CD4-positive, alpha-beta T cell treated with Interleukin-6 for 4 hours (primary cell): ENCODE results near the gene SLC25A21.
"Not testable (repeated sequence)": the region's sequence is repeated elsewhere in the genome, so short reads cannot be mapped to it uniquely, and the experiment has no call there.

Experiments
- DNase-seq: peaks from one replicate; pipeline ENCODE4 v3.0.0-alpha.2; 2020; ENCODE audit warnings: mixed read lengths

SLC25A21 gene

DNA sequence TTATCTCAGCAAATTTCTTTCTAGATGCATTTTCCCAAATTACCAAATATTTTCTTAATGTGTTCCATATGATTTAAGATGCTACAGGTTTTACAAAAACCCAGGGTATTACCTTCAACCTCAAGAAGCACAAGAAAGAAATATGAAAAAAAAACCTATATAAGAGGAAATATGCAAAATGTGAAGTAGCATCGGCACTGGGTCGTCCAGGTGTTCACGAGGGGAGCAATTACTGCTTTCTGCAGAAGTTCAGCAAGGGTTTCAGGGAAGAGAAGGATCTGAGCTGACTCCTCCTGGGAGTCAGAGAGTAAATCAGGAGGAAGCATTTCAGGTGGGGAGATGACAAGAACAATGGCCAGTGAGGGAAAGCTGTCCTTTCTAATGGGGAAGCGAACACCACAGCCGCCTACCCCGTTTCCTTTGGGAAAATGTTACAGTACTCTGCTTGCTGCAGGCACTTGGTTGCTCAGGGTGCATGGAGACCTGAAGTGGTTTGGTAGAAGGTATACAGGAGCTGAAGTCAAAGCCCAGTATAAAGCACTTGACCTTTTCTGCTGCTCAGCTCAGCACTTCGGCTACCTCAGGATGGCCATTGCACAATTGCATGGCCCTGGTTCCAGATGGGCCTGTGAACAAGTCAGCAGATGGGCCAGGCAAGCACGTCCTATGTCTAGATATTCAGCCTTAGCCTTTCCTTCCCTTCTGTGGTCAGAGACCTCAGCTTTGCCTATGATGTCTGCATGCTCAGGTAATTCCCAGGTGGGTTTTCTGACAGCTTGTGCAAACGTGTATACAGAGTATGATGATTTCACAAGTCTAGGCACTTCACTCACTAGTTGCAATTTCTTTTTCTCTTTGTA lies 355.1 kb downstream of the SLC25A21 start:
- DNase-seq, result no peak

DNA sequence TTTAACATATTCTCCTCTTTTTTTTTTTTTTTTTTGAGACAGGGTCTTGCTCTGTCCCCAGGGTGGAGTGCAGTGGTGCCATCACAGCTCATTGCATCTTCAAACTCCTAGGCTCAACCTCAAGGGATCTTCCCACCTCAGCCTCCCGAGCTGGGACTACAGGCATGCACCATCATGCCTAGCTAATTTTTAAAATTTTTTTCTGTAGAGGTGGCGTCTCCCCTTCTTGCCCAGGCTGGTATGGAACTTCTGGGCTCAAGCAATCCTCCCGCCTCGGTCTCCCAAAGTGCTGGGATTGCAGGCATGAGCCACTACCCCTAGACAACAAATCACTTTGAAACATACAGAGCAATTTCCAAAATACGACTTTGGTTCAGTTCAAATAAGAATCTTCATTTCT lies 355.9 kb downstream of the SLC25A21 start:
- DNase-seq, result no peak

DNA sequence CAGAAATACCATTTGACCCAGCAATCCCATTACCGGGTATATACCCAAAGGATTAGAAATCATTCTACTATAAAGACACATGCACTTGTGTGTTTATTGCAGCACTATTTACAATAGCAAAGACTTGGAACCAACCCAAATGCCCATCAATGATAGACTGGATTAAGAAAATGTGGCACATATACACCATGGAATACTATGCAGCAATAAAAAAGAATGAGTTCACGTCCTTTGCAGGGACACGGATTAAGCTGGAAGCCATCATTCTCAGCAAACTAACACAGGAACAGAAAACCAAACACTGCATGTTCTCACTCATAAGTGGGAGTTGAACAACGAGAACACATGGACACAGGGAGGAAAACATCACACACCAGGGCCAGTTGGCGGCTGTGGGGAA lies 357.6 kb downstream of the SLC25A21 start:
- DNase-seq, result not testable (repeated sequence)

DNA sequence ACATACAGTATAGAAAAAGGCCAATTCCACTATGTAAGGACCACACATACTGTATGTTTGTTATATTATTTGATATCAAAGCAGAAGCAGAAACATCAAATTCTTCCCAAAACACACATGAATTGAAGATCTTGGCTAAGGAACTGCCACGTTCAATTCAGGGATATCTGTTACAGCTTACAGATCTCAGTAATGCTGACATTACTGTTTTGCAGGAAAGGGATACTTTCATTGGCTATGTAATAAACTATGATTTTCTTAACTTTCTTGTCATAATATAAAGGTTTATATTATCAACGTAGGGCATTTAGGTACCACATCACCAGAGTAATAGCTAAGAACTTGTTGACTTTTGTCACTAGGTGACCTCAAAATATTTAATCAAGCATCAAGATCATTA lies 362.2 kb downstream of the SLC25A21 start:
- DNase-seq, result no peak

DNA sequence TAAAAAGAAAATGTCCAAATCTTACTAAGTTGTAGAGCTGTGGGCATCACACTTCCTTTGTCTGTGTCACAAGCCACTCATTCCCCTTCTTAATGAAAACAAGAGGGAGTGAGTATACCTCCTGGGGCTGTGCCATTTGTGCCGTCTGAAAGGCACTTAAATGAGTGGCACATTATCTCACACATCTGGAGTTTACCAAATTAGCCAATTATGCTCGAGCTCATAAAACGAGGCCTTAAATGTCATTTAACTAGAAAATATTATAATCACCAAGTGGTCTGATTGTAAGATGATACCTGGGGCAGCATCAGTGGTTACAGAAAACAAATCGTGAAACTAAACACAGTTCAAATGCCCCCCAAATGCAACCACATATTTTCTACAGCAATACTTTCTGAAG lies 364.7 kb downstream of the SLC25A21 start:
- DNase-seq, result no peak

DNA sequence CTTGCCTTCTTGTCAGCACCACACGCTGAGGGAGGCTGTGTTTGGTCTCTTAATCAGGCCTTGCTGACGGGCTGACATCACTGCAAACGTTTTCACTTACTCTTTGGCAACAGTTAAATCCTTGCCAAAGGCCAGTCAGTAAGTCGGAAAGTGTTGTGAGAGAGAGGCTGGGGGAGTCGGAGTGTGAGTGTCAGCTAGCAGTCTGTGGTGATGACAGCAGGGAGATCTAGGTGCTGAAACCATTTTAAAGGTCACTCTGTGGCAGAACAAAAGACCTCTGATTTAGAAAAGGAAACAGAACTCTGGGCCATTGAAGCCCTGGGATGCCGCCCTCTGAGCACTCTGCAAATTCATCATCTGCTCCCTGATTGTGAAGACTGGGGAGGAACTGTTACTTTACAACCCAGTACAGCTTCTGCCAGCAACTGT lies 367.3 kb downstream of the SLC25A21 start:
- no peak for DNase-seq

DNA sequence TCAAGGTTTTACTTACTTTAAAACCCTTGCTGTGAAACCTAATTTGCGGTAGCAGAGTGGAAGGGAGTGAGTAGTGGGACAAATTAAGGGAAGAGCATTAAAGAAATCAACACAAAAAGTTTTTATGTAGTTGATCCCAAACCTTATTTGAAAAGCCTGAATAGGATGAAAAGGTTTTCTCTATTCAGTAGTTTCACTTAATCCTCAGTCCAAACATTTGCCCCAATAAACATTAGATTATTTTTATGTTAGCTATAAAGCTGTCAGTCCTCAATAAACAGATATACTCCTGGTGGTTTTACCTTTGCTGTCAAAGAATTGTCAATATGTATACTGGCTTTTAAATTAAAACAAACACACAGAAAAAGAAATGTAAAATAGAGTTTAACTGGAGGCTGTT lies 374.8 kb downstream of the SLC25A21 start:
- no peak for DNase-seq

DNA sequence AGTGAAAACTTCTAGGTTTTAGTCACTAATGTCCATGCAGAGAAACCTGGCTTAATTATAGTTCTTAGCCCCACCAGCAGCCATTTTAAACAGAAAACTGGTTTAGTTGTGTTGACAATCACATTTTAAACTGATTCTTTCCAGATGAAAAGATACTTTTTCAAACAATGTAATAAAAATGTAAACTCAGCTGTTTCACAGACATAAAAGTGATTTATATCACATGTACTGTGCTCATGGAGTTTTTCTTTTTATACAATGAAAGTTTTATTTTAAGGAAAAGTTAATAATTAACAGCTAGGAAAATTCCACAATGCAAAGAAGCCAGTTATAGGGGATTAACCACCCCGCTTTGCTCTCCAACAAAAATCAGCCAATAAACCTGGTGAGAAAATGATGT lies 381.0 kb downstream of the SLC25A21 start:
- no peak for DNase-seq

DNA sequence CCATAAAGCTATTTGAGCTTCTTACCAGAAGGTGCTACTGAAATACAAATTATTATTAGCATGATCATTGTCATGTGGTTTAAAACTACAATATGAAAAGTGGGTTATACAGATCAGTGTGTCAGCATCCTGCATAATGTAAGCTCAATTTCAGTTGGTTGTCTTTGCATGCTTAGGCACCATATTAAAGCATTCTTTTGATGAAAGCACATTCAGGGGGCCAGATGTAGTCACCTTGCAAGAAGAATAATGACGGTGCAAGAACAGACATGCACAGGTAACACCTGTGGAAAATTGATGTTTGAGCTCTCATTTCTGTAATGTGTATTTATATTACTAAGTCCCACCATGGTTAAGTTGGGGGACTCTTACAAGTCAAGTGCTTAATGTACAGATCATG lies 386.9 kb downstream of the SLC25A21 start:
- DNase-seq, result no peak

DNA sequence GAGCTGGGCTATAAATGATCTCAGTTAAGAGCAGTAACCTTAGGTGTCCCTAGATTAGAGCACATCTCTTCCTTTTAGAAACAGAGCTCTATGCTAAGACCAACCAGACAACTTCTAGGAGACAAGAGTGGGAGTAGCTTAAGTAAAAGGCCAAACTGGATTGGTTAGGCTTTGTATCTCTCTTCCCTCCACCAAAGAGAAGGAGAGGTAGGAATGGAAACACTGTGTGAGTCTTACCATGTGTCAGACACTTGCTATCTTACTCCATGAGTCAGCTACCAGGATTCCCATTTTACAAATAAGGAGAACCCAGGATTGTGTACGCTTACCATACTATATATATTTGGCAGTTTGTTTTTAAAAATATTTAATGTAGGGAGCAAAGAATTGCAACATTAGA lies 387.9 kb downstream of the SLC25A21 start:
- DNase-seq, result no peak

DNA sequence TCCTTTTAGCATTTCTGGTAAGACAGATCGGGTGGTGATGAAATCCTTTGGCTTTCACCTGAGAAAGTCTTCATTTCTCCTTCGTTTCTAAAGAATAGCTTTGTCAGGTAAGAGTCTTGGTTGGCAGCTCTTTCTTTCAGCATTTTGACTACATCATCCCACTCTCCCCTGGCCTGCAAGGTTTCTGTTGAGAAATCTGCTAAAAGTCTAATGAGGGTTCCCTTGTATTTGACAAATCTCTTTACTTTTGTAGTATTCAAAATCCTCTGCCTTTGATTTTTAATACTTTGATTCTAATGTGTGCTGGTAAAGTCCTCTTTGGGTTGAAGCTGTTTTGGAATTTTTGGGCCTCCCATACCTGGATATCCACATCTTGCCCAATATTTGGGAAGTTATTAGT lies 390.5 kb downstream of the SLC25A21 start:
- DNase-seq, result no peak

DNA sequence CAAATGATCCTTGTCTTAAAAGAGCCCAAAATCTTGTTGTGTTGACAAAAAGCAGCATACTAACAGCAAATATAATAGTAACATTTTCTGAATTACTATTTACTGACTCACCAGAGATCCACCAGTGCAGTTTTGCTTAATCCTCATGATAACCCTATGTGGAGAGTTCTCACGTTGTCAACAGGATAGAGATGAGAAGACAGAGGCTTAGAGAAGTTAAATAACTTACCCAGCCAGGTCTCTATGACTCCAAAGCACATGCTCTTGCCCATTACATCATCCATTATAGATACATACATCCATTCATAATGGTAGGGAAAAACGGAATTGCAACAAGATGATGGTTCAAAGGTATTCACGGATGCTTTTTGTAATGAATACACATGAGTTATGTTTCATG lies 398.8 kb downstream of the SLC25A21 start:
- DNase-seq, result no peak

DNA sequence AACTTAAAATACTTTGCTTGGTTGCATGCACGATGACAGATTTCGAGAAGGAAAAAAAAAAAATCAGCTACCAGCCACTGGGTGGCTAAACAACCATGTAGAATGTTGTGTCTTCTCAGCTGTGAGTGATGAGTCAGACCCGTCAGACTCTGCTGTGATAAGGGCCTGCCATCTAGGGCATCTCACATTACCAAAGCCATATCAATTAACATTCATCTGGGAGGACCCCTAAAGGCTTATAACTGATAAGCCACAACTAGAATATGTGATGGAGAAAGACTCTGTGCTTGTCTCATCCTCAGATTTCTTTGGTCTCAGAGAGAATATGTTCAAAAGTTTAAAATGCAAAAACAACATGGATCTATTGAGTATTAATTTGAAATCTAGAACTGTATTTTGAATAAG lies 399.3 kb downstream of the SLC25A21 start:
- DNase-seq, result no peak

DNA sequence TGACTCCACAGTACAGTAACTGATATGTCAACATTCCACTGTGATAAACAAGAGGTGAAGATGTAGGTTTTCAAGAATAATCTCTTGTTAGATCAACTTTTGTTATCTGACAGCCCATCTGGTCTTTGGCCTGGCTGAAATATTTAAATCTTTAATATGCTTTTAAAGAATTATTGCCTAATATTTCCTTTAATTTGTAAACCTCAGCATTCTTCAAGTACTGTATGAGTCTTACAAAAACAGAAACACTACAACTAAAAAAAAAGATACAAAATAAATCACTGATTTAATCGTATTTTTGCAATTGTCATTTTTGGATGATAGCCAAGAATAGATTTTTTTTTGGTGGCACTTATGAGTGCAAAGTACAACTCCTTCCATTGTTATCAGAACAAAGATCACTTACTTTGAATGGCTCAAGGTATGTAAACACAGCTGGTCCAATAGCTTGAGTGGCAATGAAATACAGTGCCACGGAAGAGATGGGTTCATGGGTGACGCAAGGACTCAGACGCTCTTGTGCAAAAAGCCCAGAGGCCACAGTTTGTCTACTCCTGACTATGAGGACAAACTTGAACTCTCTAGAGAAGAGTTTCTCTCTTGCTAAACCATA lies 401.3 kb downstream of the SLC25A21 start:
- no peak for DNase-seq

DNA sequence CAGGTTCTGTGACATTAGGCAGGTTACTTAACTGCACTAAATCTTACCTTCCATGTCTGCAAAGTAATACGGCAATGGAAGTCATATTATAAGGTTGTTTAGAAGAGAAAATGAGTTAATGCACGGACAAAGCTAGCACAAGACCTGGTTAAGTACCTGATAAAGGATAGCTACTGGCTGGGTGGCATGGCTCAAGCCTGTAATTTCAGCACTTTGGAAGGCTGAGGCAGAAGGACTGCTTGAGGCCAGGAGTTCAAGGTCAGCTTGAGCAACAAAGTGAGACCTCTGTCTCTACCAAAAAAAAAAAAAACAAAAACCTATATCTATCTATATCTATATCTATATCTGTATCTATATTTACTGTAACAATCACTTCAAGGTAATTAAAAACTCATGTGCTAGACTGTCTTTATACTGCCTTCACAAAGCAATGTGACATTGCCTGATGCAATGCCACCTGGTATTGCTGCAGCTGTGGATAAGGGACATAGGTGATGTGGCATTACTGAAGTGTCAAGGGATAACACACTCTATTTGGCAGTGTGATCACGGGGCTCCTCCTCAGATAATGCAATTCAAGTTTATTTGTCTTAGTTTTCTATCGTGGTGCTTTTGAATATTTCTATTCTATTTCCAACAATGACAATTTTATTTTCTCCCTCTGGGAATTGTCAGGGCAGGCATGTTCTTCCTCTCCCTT lies 403.6 kb downstream of the SLC25A21 start:
- DNase-seq, result no peak

DNA sequence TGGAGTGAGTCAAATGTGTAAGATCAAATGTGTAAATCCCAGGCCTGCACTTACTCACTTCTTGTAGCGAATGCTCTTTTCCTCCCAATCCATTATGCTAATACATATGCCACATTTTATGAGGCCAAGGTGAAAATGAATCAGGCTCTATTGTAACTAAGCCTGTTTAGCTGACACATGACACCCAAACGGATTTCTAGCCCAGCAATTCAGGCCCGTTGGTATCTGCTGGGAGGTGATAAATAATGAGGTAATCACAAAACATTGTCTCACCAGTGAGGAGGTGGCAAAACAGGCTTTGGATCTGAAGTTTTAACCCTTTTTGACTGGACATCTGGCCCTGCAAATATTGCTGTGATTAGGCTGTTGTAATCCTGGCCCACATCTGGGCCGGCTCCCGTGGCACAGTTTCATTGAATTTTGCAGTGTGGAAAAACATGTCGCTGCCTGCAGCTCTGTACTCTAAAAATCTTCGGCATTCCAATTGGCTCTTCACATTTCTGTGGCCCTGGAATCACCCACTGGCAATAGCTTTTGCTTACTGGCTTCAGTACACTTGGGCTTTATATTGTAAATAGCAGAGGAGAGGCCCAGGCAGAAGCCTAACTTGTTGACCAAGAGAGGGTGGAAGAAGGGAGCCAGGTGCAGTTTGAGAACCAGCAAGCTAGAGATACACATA lies 404.7 kb downstream of the SLC25A21 start:
- no peak for DNase-seq

DNA sequence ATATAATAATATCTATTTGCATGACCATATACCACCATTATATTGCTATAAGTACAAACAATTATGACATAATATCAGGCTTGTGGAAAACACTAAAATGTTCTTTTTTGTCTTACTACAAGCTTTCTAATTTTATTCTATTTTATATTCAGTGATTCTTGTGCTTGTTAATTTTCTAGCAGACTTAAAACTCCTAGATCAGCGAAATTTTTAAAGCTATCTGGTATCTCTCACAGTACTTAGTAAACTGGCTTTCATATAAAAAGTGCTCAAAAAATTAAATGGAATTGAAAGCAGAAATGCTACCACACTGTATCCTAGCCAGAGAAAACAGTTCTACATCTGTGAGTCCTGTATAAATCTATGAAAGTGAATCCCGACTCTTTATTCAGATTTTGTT lies 405.4 kb downstream of the SLC25A21 start:
- no peak for DNase-seq

DNA sequence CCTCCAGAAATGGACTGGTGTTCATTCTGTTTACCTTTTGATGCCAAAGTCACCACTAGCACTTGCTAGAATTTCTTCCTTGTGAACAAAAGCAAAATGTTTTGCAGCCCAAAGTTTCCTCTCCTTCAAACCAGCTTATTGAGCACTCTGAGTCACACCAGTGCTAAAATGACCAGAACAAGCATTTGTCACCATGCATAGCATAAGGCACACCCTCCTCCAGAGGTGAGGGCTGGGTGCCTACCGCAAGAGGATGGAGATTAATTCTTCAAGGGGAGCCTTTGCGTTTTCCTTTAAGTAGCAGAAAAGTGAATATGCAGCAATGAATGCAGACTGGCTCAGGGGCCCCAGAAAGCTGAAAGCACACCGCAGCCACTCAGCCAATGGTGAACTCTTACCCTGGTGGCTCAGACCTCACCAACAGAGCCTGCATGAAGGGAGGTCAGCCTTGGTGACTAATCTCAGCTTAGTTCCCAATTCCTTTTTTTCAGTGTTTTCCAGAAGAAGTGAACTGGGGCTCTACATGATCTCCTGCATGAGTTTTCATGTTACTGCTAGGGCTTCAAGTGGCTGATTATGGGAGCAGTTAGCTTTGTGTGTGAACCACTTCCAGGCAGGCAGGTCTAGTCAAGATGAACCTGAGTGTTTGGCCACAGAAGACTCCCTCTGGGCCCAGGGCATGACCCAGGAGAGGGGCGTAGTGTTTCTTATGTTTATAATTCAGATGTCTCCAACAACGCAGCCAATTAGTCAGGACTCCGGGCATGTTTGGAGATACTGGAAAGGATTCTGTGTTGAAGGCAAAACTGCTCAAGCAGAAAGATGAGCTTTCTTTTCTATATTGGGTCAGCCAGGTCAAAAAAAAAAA lies 414.4 kb downstream of the SLC25A21 start:
- DNase-seq, result no peak

DNA sequence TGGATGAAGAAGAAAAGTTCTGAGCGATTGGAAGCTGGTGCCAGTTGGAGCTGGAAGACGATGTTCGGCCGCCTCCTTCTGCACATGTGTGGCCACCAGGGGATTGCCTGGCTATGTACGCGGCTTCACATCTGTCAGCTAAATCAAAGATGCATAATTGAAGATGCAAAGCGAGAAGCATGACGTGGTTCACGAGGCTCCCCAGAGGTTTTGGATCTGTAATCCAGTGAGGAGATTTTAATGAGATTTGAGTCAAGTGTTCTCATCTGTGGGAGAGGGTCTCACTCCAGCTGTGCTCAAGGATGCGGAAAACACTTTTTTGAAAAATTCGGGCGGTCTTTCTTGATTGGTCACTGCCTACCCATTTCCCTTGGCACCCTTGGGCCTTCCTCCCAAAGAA lies 416.2 kb downstream of the SLC25A21 start:
- DNase-seq, result no peak

DNA sequence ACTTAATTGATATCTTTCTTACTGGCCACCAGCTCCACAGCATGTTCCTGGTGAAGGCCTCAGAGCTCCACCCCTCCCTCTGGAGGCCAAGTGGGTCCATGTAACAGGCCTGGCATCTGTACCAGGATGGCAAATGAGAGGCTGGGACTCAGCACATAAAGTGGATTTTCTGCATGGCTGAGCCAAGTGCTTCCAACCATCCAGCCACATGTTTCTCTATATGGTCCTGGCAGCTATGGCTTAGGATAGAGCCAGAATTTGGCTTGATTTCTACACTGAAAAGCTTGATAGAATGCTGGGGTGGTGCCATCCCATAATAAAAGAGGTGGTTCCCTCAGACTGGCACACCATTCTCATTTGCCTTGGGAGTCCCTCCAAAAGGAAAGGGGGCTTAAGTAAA lies 416.6 kb downstream of the SLC25A21 start:
- no peak for DNase-seq

DNA sequence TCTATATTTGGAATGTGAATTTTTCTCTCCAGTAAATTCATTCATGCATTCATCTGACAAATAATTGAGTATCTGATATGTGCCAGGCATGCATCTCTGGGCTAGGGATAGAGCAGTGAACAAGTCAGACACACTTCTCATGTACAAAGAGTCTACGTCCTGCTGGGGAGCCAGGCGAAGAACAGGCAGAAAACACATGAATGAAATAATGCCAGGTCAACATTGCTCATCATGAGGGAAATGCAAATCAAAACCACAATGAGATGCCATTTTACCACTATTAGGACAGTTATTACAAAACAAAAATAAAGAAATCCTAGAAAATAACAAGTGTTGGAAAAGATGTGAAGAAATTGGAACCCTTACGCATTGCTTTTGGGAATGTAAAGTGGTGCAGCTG lies 420.5 kb downstream of the SLC25A21 start:
- no peak for DNase-seq

DNA sequence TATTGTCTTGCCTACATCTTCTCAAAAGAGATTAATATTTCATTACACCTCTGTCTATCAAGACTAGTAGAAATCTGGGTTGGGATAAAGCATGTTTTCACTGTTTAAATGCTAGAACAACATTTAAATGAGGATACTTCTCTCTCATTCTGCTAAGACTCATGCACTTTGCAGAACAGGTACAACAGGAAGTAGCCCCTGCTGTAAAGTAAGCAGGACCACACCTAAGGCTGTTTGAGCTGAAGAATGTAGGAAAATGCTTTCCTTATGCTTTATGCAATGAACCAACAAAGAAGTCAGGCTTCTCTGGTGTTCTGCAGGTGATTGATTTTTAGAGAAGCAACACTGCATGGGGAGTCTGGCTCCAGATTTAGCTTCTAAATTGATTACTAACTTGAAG lies 421.3 kb downstream of the SLC25A21 start:
- no peak for DNase-seq
